Neuron (in vitro differentiated cells): ENCODE data around the gene LLGL2.

ENCODE experiments used
- H2AFZ ChIP-seq: one replicate; pipeline ENCODE4 v1.6.1; 2013; ENCODE audit warnings: low read depth, mild to moderate bottlenecking, inconsistent platforms, low read length, moderate library complexity
- H3K27me3 ChIP-seq: one replicate; pipeline ENCODE4 v1.6.1; 2013; ENCODE audit warnings: low read length; ENCODE audit not compliant: insufficient read depth
- H3K36me3 ChIP-seq: one replicate; pipeline ENCODE4 v1.6.1; 2013; ENCODE audit warnings: low read length; ENCODE audit not compliant: insufficient read depth
- H3K4me1 ChIP-seq: one replicate; pipeline ENCODE4 v1.6.1; 2013; ENCODE audit warnings: low read length; ENCODE audit not compliant: insufficient read depth
- H3K4me3 ChIP-seq: 2 replicates; pipeline ENCODE4 v1.5.1; 2013; ENCODE audit warnings: mild to moderate bottlenecking, low read length, moderate library complexity
- H3K9me3 ChIP-seq: one replicate; pipeline ENCODE4 v1.6.1; 2013; ENCODE audit warnings: low read length

LLGL2 gene

DNA sequence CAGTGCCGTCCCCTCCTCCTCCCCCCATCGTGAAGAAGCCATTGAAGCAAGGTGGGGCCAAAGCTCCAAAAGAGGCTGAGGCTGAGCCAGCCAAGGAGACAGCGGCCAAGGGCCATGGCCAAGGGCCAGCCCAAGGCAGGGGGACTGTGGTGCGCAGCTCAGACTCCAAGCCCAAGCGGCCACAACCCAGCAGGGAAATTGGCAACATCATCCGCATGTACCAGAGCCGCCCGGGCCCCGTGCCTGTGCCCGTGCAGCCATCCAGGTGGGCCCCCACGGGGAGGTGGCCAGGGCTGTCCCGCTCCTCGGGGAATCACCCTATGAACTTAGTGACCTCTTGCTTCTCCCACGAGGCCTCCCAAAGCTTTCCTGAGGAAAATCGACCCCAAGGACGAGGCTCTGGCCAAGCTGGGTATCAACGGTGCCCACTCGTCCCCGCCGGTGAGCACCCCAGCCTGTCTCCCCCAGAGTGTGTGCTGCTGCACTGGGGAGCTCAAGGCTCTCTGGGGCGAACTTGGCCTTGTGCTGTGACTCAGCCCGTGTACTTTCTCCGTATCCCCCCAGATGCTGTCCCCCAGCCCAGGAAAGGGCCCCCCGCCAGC lies 91.1 kb downstream of the LLGL2 start:
- Histone ChIP-seq H3K27me3 (peaks cover 9% of the 10 kb centered on the region), H3K9me3 (no peaks in the 10 kb centered on the region), H3K36me3 (no peaks in the 10 kb centered on the region), H3K4me1 (no peaks in the 10 kb centered on the region), H3K4me3 (no peak overlapping the region), H2AFZ (no peak overlapping the region)

DNA sequence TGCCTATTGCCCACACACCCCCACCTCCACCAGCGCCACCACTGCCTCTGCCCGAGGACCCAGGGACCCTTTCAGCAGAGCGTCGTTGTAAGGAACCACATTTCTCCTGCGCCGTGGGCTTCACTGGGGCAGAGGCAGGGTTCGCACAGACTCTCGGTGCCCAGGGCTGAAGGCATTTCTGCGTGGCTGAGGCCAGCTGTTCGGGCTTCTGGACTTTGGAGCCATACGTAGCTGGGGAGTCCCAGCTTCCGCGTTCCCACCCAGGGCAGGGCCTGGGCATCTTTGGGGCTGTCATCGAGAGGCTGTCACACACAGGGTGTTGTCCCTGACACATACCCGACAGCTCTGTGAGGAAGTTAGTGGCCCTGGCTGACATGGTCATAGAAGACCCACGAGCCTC lies 91.7 kb downstream of the LLGL2 start:
- Histone ChIP-seq H3K4me1 (peaks cover 4% of the 10 kb centered on the region), H3K4me3 (no peak overlapping the region), H2AFZ (no peak overlapping the region), H3K36me3 (no peaks in the 10 kb centered on the region), H3K27me3 (peaks cover 9% of the 10 kb centered on the region), H3K9me3 (no peaks in the 10 kb centered on the region)

DNA sequence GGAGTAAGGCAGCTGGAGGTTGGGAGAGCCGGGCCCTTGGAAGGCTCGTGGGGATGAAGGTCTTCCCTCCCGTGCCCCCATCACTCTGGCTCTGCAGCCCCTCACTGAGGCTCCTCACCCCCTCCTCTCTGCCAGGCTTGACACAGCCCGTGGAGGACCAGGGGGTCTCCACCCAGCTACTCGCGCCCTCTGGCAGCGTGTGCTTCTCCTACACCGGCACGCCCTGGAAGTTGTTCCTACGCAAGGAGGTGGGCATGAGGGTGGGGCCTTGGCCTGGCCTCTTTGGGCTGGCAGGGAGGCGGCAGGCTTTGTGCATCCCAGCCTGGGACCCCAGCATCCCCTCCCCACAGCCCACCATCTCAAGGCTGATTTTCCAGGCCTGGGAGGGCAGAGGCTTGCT lies 92.2 kb downstream of the LLGL2 start:
- no peaks in the 10 kb centered on the region for H3K9me3 ChIP-seq
- H3K27me3 ChIP-seq, result peaks cover 9% of the 10 kb centered on the region
- no peak overlapping the region for H3K4me3 ChIP-seq
- H3K4me1 ChIP-seq, result peaks cover 5% of the 10 kb centered on the region
- H3K36me3 ChIP-seq, result no peaks in the 10 kb centered on the region
- H2AFZ ChIP-seq, result no peak overlapping the region

DNA sequence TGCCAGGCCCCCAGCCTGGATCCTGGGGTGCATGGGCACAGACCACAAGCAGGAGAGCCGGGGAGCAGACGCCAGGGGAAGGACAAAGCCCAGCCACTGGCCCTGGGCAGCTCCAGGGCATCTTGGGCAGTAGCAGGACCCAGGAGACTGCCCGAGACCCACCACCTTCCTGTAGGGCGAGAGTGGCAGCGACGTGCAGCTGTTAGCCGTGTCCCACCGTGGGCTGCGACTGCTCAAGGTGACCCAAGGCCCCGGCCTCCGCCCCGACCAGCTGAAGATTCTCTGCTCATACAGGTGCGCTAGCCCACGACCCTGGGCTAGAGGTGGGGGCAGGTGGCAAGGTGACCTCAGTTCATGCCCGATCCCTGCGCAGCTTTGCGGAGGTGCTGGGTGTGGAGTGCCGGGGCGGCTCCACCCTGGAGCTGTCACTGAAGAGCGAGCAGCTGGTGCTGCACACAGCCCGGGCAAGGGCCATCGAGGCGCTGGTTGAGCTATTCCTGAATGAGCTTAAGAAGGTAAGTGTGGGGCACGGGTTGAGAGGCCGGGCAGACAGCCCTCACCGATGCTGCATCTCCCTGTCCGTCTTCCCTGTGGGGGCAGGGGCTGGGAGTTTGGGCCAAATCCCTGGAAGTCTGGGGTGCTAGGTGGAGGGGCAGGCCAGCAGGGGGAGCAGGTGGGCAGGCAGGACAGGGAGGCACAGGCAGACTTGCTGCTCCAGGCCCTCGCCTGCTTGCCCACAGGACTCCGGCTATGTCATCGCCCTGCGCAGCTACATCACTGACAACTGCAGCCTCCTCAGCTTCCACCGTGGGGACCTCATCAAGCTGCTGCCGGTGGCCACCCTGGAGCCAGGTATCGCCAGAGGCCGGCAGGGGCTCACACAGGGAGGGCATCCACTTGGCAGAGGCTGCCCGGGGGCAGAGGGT lies 94.3 kb downstream of the LLGL2 start:
- H2AFZ ChIP-seq, result no peak overlapping the region
- no peaks in the 10 kb centered on the region for H3K36me3 ChIP-seq
- H3K4me1 ChIP-seq, result peaks cover 5% of the 10 kb centered on the region
- no peak overlapping the region for H3K4me3 ChIP-seq
- H3K9me3 ChIP-seq, result no peaks in the 10 kb centered on the region
- peaks cover 4% of the 10 kb centered on the region for H3K27me3 ChIP-seq

DNA sequence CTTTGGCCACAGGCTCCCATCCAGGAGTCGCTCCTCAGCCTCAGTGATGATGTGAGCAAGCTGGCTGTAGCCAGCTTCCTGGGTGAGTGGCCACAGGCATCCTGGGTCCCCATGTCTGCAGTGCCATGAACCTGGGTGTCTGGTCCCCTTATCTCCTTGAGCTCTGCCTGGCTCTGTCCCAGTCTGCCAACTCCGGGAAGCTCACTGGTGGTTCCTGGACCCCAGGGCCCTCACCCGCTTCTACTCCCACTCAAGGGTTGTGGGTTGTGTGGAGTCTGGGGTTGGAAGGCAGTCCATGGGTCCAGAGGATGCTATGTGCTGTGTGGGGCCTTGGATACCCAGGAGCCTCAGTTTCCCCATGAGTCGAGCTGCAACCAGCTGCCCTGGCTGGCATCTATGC lies 96.0 kb downstream of the LLGL2 start:
- no peak overlapping the region for H3K4me3 ChIP-seq
- H3K9me3 ChIP-seq, result no peaks in the 10 kb centered on the region
- no peaks in the 10 kb centered on the region for H3K36me3 ChIP-seq
- H3K27me3 ChIP-seq, result peaks cover 4% of the 10 kb centered on the region
- peaks cover 5% of the 10 kb centered on the region for H3K4me1 ChIP-seq
- H2AFZ ChIP-seq, result no peak overlapping the region

DNA sequence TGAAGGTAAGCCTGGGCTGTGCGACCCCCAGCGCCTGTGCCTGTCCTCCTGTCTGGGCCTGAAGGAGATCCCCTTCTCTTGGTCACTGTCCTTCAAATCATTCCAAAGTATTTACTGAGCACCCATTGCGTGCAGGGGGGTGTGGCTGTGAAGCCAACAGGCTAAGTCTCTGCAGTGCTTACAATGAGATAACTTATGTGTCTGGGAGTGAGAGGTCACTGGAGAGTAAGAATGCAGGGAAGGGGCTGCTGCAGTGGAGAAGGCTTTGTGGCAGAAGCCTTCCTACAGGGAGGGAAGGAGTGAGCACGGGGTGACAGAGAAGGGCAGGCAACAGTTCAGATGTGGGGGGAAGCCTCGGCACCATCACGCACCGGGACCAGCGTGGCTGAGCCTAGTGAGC lies 96.6 kb downstream of the LLGL2 start:
- Histone ChIP-seq H3K27me3 (peaks cover 4% of the 10 kb centered on the region), H3K9me3 (no peaks in the 10 kb centered on the region), H3K36me3 (no peaks in the 10 kb centered on the region), H3K4me3 (no peak overlapping the region), H2AFZ (no peak overlapping the region), H3K4me1 (peaks cover 5% of the 10 kb centered on the region)

DNA sequence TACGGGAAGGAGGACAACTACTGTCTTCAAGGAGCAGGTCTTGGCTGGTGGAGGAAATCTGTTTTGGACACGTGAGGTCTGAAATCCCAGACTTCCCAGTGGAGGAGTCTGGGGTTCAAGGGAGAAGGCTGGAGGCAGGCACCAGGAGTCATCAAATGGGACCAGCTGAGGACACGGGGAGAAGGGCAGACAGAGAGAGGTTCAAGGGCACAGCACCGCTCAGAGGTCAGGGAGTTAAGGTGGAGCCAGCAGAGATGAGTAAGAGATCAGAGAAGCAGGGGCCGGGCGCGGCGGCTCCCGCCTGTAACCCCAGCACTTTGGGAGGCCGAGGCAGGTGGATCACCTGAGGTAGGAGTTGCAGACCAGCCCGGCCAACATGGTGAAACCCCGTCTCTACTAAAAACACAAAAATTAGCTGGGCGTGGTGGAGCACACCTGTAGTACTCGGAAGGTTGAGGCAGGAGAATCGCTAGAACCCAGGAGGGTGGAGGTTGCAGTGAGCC lies 97.3 kb downstream of the LLGL2 start:
- Histone ChIP-seq H2AFZ (no peak overlapping the region), H3K36me3 (no peaks in the 10 kb centered on the region), H3K4me3 (no peak overlapping the region), H3K9me3 (no peaks in the 10 kb centered on the region), H3K27me3 (peaks cover 3% of the 10 kb centered on the region), H3K4me1 (peaks cover 5% of the 10 kb centered on the region)

DNA sequence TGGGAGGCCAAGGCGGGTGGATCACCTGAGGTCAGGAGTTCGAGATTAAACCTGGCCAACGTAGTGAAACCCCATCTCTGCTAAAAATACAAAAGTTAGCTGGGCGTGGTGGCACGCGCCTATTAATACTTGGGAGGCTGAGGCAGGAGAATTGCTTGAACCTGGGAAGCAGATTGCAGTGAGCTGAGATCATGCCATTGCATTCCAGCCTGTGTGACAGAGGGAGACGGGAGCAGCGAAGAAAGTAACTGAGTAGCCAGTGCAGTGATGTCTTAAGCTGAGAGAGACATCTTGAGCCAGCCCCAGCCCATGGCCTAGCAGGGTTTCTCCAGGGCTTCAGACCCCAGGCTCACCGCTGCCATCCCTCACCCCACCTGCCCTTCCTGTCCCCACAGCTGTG lies 97.9 kb downstream of the LLGL2 start:
- Histone ChIP-seq H2AFZ (no peak overlapping the region), H3K36me3 (no peaks in the 10 kb centered on the region), H3K27me3 (no peaks in the 10 kb centered on the region), H3K4me3 (no peak overlapping the region), H3K4me1 (peaks cover 5% of the 10 kb centered on the region), H3K9me3 (no peaks in the 10 kb centered on the region)

DNA sequence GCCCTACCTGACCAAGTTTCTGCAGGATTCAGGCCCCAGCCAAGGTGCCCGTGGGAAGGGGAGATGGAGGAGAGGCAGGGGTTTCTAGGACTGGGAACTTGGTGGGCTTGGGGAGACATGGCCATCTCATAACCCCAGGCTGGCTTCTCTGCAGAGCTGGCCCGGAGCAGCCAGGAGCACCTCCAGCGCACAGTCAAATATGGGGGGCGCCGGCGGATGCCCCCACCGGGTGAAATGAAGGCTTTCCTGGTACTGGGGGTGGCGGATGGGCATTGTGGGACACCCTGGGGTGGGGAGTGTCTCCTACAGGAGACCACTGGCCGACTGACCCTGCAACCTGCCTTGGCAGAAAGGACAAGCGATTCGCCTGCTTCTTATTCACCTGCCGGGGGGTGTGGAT lies 98.5 kb downstream of the LLGL2 start:
- H3K4me3 ChIP-seq, result no peak overlapping the region
- H3K27me3 ChIP-seq, result no peaks in the 10 kb centered on the region
- no peaks in the 10 kb centered on the region for H3K9me3 ChIP-seq
- H3K4me1 ChIP-seq, result peaks cover 5% of the 10 kb centered on the region
- no peak overlapping the region for H2AFZ ChIP-seq
- no peaks in the 10 kb centered on the region for H3K36me3 ChIP-seq
